Measurements from ENCODE around the gene DNAJC17. TPM values are rescaled to one million over a fixed set of nuclear protein-coding genes. Genes with fewer than 3 reads are reported as not detected.

Gene DNAJC17, protein sequence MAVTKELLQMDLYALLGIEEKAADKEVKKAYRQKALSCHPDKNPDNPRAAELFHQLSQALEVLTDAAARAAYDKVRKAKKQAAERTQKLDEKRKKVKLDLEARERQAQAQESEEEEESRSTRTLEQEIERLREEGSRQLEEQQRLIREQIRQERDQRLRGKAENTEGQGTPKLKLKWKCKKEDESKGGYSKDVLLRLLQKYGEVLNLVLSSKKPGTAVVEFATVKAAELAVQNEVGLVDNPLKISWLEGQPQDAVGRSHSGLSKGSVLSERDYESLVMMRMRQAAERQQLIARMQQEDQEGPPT
- 10 to 100 TPM; 41.0 to 95.9 (median 59.1) TPM for polyA plus RNA-seq
- long read RNA-seq, donor 1, result 0 reads
- long read RNA-seq, donor 2, partial matches to known transcripts, result 0 of 6 reads
- long read RNA-seq, donor 2, other reads (novel, unspliced or antisense), result 0 of 6 reads
- long read RNA-seq, donor 3, partial matches to known transcripts, result 0 of 4 reads
- long read RNA-seq, donor 3, other reads (novel, unspliced or antisense), result 0 of 4 reads
- long read RNA-seq, donor 4, partial matches to known transcripts, result 0 of 1 reads
- long read RNA-seq, donor 4, other reads (novel, unspliced or antisense), result 0 of 1 reads
- long read RNA-seq, donor 5, partial matches to known transcripts, result 18 of 112 reads
- long read RNA-seq, donor 5, other reads (novel, unspliced or antisense), result 93 of 112 reads
- long read RNA-seq, donor 6, transcript DNAJC17-201 (11 exons, 3,731 nt), result major isoform, 7 of 312 reads
- long read RNA-seq, donor 6, transcript DNAJC17-202 (2 exons, 507 nt), result minor isoform, 5 of 312 reads
- long read RNA-seq, donor 6, partial matches to known transcripts, result 119 of 312 reads
- long read RNA-seq, donor 6, other reads (novel, unspliced or antisense), result 181 of 312 reads
- long read RNA-seq, donor 7, transcript DNAJC17-201 (11 exons, 3,731 nt), result major isoform, 6 of 28 reads
- long read RNA-seq, donor 7, partial matches to known transcripts, result 0 of 28 reads
- long read RNA-seq, donor 7, other reads (novel, unspliced or antisense), result 22 of 28 reads
- long read RNA-seq, donor 8, result 0 reads
- long read RNA-seq, donor 9, partial matches to known transcripts, result 30 of 87 reads
- long read RNA-seq, donor 9, other reads (novel, unspliced or antisense), result 54 of 87 reads
- long read RNA-seq, donor 10, transcript DNAJC17-201 (11 exons, 3,731 nt), result major isoform, 6 of 157 reads
- long read RNA-seq, donor 10, partial matches to known transcripts, result 33 of 157 reads
- long read RNA-seq, donor 10, other reads (novel, unspliced or antisense), result 116 of 157 reads

DNA sequence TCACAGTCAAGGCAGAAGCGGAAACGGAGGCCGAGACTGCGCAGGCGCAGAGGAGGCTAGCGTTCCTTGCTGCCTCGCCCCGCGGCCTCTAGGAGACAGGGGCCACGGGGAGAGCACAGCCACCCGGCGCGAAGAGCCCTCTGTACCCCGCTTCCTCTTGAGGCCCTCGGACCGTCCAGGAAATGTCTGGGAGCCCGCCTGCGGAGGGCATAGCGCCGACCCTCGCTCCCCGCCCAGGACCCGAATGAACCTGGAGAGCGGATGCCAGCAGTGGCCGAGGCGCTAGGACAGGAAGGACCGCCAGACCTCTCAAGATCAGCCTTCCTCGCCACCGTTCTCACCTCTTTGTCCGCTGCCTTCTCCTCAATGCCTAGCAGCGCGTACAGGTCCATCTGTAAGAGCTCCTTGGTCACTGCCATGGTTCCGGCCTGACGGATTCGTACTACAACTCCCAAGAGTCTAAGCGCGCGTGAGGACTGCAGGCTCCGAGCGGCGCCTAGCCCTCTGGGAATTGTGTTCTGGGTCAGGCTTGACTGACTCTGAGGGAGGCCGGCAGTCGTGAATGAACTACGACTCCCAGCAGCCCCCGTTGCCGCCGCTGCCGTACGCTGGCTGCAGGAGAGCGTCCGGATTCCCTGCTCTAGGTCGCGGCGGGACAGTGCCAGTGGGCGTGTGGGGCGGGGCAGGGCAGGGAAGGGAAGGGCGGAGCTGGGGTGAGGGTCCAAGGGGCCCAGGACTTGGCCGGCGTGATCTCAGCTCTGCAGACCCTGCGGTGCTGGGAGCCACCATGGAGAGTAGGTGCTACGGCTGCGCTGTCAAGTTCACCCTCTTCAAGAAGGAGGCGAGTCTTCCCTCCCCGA is at the start of gene DNAJC17, which contains the start of gene ZFYVE19:
Gene DNAJC17 (minus strand): TSS at position 446 of the 860 bp plus-strand sequence. CDS start 27 bp downstream, at position 419.
Gene ZFYVE19 (plus strand): TSS at position 62 of the 860 bp plus-strand sequence. CDS start 501 bp downstream, at position 563.
- WGBS, 3 donors, result 0 to 1% (median 0%) methylated on average over 58 to 64 of the region's 64 CpGs
- DNase-seq, result peak; percentile 99
- no peak for FAIRE-seq
- peaks cover 0 to 31% (median 4%) of the 10 kb centered on the region in 3 donors for H3K36me3 ChIP-seq (ENCODE audit: control insufficient read depth in 3 of 3, insufficient read depth in 2 of 3, low read depth in 1 of 3, low read length in 3 of 3)
- peak within 1 kb of the TSS; percentile 84 to 99 (median 86) for H3K4me3 ChIP-seq (ENCODE audit: low read depth in 1 of 3, low read length in 3 of 3)
- no peaks in the 10 kb centered on the region for H3K27me3 ChIP-seq (ENCODE audit: control insufficient read depth in 3 of 3, insufficient read depth in 3 of 3, low read length in 3 of 3)
- H3K27ac ChIP-seq (ENCODE audit: low read depth in 1 of 3, low read length in 2 of 3), result peak within 1 kb of the TSS; percentile 87 to 99 (median 97)
- no peaks in the 10 kb centered on the region for H3K9me3 ChIP-seq (ENCODE audit: control insufficient read depth in 2 of 2, insufficient read depth in 1 of 2, low read depth in 1 of 2, low read length in 1 of 2)
- H3K4me1 ChIP-seq (ENCODE audit: control insufficient read depth in 3 of 3, insufficient read depth in 2 of 3, low read depth in 1 of 3, low read length in 2 of 3), result peaks cover 4 to 10% (median 6%) of the 10 kb centered on the region in 3 donors

DNA sequence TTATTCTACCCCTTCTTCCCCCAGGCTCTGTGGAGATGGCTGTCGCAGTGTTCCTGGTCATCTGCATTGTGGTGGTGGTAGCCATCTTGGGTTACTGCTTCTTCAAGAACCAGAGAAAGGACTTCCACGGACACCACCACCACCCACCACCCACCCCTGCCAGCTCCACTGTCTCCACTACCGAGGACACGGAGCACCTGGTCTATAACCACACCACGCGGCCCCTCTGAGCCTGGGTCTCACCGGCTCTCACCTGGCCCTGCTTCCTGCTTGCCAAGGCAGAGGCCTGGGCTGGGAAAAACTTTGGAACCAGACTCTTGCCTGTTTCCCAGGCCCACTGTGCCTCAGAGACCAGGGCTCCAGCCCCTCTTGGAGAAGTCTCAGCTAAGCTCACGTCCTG is 49.5 kb upstream of the DNAJC17 start:
- FAIRE-seq (no peak), DNase-seq (no peak)
- 48 to 63% (median 51%) methylated on average over 8 of the region's 8 CpGs for WGBS, 3 donors
- Histone ChIP-seq H3K4me3 (ENCODE audit: low read depth in 1 of 3, low read length in 3 of 3) (no peak overlapping the region), H3K9me3 (ENCODE audit: control insufficient read depth in 2 of 2, insufficient read depth in 1 of 2, low read depth in 1 of 2, low read length in 1 of 2) (no peaks in the 10 kb centered on the region), H3K4me1 (ENCODE audit: control insufficient read depth in 3 of 3, insufficient read depth in 2 of 3, low read depth in 1 of 3, low read length in 2 of 3) (peaks cover 0 to 50% (median 4%) of the 10 kb centered on the region in 3 donors), H3K27ac (ENCODE audit: low read depth in 1 of 3, low read length in 2 of 3) (peak overlapping the region; percentile 1 to 77 (median 39)), H3K27me3 (ENCODE audit: control insufficient read depth in 3 of 3, insufficient read depth in 3 of 3, low read length in 3 of 3) (no peaks in the 10 kb centered on the region), H3K36me3 (ENCODE audit: control insufficient read depth in 3 of 3, insufficient read depth in 2 of 3, low read depth in 1 of 3, low read length in 3 of 3) (peaks cover 3 to 73% (median 17%) of the 10 kb centered on the region in 3 donors)

DNA sequence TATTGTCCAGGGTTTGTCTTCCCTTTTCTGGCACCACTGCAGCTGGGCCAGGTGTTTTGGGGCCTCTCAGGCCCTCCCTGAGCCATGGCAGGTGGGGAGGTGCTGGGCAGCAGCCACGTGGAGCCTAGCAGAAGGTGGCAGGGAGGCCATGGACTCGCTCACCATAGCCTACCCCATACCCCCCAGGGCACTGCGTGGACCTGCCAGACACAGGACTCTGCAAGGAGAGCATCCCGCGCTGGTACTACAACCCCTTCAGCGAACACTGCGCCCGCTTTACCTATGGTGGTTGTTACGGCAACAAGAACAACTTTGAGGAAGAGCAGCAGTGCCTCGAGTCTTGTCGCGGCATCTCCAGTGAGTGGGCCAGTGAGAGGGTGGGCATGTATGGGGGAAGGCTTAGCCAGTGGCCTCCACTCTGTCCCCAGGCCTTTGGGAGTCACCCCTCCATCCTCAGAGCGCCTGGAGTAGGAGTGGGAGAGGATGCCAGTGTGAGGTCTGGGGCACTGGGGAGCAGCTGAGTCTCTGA is 48.5 kb upstream of the DNAJC17 start:
- H3K9me3 ChIP-seq (ENCODE audit: control insufficient read depth in 2 of 2, insufficient read depth in 1 of 2, low read depth in 1 of 2, low read length in 1 of 2), result no peaks in the 10 kb centered on the region
- H3K27ac ChIP-seq (ENCODE audit: low read depth in 1 of 3, low read length in 2 of 3), result no peak overlapping the region
- H3K36me3 ChIP-seq (ENCODE audit: control insufficient read depth in 3 of 3, insufficient read depth in 2 of 3, low read depth in 1 of 3, low read length in 3 of 3), result peaks cover 3 to 83% (median 17%) of the 10 kb centered on the region in 3 donors
- no peaks in the 10 kb centered on the region for H3K27me3 ChIP-seq (ENCODE audit: control insufficient read depth in 3 of 3, insufficient read depth in 3 of 3, low read length in 3 of 3)
- 79 to 84% (median 82%) methylated on average over 13 of the region's 13 CpGs for WGBS, 3 donors
- FAIRE-seq (no peak), DNase-seq (no peak)
- H3K4me3 ChIP-seq (ENCODE audit: low read depth in 1 of 3, low read length in 3 of 3), result no peak overlapping the region
- peaks cover 0 to 50% (median 6%) of the 10 kb centered on the region in 3 donors for H3K4me1 ChIP-seq (ENCODE audit: control insufficient read depth in 3 of 3, insufficient read depth in 2 of 3, low read depth in 1 of 3, low read length in 2 of 3)

DNA sequence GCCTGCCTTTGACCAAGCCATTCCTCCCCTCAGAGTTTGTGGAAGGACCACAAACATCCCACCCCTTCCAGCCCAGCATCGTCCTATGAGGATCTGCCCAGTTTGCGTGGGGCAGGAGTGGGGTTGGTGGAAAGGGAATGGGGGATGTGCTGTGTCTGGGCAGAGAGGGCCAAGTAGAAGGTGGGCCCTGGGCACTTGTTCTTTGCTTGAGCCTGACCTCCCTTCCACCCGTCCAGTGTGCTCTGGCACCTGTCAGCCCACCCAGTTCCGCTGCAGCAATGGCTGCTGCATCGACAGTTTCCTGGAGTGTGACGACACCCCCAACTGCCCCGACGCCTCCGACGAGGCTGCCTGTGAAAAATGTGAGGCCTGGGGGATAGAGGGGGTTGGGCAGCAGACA is 46.9 kb upstream of the DNAJC17 start:
- 74 to 84% (median 75%) methylated on average over 10 of the region's 10 CpGs for WGBS, 3 donors
- peaks cover 0 to 55% (median 6%) of the 10 kb centered on the region in 3 donors for H3K4me1 ChIP-seq (ENCODE audit: control insufficient read depth in 3 of 3, insufficient read depth in 2 of 3, low read depth in 1 of 3, low read length in 2 of 3)
- H3K36me3 ChIP-seq (ENCODE audit: control insufficient read depth in 3 of 3, insufficient read depth in 2 of 3, low read depth in 1 of 3, low read length in 3 of 3), result peaks cover 7 to 96% (median 17%) of the 10 kb centered on the region in 3 donors
- H3K27ac ChIP-seq (ENCODE audit: low read depth in 1 of 3, low read length in 2 of 3), result no peak overlapping the region
- no peaks in the 10 kb centered on the region for H3K9me3 ChIP-seq (ENCODE audit: control insufficient read depth in 2 of 2, insufficient read depth in 1 of 2, low read depth in 1 of 2, low read length in 1 of 2)
- no peaks in the 10 kb centered on the region for H3K27me3 ChIP-seq (ENCODE audit: control insufficient read depth in 3 of 3, insufficient read depth in 3 of 3, low read length in 3 of 3)
- DNase-seq (no peak), FAIRE-seq (no peak)
- no peak overlapping the region for H3K4me3 ChIP-seq (ENCODE audit: low read depth in 1 of 3, low read length in 3 of 3)

DNA sequence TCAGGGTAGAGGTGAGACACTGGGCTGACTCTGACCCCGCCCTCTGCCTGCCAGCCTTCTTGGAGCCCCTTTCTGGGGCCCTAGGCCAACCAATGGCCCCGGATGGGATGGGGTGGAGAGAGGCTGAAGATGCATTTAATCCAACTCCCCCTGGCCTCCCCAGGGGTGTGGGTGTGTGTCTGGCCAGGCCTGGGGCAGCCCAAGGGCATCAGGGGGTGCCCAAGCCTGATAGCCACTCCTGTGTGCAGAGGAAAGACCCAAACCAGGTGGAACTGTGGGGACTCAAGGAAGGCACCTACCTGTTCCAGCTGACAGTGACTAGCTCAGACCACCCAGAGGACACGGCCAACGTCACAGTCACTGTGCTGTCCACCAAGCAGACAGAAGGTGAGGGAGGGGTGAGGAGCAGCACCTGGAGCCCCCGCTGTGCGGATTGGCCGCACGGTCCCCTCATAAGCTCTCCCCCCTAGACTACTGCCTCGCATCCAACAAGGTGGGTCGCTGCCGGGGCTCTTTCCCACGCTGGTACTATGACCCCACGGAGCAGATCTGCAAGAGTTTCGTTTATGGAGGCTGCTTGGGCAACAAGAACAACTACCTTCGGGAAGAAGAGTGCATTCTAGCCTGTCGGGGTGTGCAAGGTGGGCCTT is 46.1 kb upstream of the DNAJC17 start:
- peaks cover 0 to 54% (median 6%) of the 10 kb centered on the region in 3 donors for H3K4me1 ChIP-seq (ENCODE audit: control insufficient read depth in 3 of 3, insufficient read depth in 2 of 3, low read depth in 1 of 3, low read length in 2 of 3)
- DNase-seq (no peak), FAIRE-seq (no peak)
- H3K27ac ChIP-seq (ENCODE audit: low read depth in 1 of 3, low read length in 2 of 3), result peak overlapping the region in 2 of 3 donors; percentile 12 to 29
- peaks cover 7 to 91% (median 17%) of the 10 kb centered on the region in 3 donors for H3K36me3 ChIP-seq (ENCODE audit: control insufficient read depth in 3 of 3, insufficient read depth in 2 of 3, low read depth in 1 of 3, low read length in 3 of 3)
- H3K9me3 ChIP-seq (ENCODE audit: control insufficient read depth in 2 of 2, insufficient read depth in 1 of 2, low read depth in 1 of 2, low read length in 1 of 2), result no peaks in the 10 kb centered on the region
- no peaks in the 10 kb centered on the region for H3K27me3 ChIP-seq (ENCODE audit: control insufficient read depth in 3 of 3, insufficient read depth in 3 of 3, low read length in 3 of 3)
- 86 to 91% (median 90%) methylated on average over 16 of the region's 16 CpGs for WGBS, 3 donors
- H3K4me3 ChIP-seq (ENCODE audit: low read depth in 1 of 3, low read length in 3 of 3), result no peak overlapping the region

DNA sequence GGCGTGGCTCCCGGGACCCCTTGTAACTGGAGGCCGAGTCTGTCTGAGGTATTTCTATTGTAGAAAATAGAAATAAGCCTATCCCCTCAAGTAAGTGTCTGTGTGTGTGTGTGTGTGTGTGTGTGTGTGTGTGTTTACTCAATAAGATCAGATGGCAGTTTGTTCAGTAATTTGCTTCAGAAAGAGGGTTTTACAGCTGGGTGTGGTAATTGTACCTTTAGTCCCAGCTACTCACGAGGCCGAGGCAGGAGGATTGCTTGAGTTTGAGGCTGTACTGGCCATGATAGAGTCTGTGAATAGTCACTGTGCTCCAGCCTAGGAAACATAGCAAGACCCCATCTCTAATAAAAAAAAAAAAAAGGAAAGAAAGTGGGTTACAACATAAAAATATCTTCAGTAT is 45.3 kb upstream of the DNAJC17 start:
- FAIRE-seq, result no peak
- DNase-seq, result peak; percentile 78 to 82
- Histone ChIP-seq H3K4me3 (ENCODE audit: low read depth in 1 of 3, low read length in 3 of 3) (no peak overlapping the region), H3K4me1 (ENCODE audit: control insufficient read depth in 3 of 3, insufficient read depth in 2 of 3, low read depth in 1 of 3, low read length in 2 of 3) (peaks cover 0 to 58% (median 6%) of the 10 kb centered on the region in 3 donors), H3K36me3 (ENCODE audit: control insufficient read depth in 3 of 3, insufficient read depth in 2 of 3, low read depth in 1 of 3, low read length in 3 of 3) (peaks cover 7 to 87% (median 14%) of the 10 kb centered on the region in 3 donors), H3K27me3 (ENCODE audit: control insufficient read depth in 3 of 3, insufficient read depth in 3 of 3, low read length in 3 of 3) (no peaks in the 10 kb centered on the region), H3K27ac (ENCODE audit: low read depth in 1 of 3, low read length in 2 of 3) (peak overlapping the region in 2 of 3 donors; percentile 22 to 71), H3K9me3 (ENCODE audit: control insufficient read depth in 2 of 2, insufficient read depth in 1 of 2, low read depth in 1 of 2, low read length in 1 of 2) (no peaks in the 10 kb centered on the region)
- 28 to 61% (median 48%) methylated on average over 5 of the region's 5 CpGs for WGBS, 3 donors
